HG03039 (cell line): ENCODE measurements around the gene NKX6-2.
"Not testable (repeated sequence)": the region's sequence is repeated elsewhere in the genome, so short reads cannot be mapped to it uniquely, and the experiment has no call there.

Source experiments
- ATAC-seq: cut with Tn5 transposase; IDR thresholded peaks from one replicate; pipeline ENCODE4 v1.9.1; 2021; ENCODE audit warnings: mild to moderate bottlenecking, moderate library complexity; ENCODE audit not compliant: unreplicated experiment

NKX6-2 gene

GRCh38 chr10:132799865-132800264 lies 13.9 kb upstream of the NKX6-2 start:
- no peak for ATAC-seq

- ATAC-seq, result no peak
These were observed 12.9 kb upstream of the NKX6-2 start for GRCh38 chr10:132798876-132799275.

- no peak for ATAC-seq
These were observed 12.5 kb upstream of the NKX6-2 start for GRCh38 chr10:132798403-132798802.

GRCh38 chr10:132797986-132798385 lies 12.0 kb upstream of the NKX6-2 start:
- ATAC-seq, result not testable (repeated sequence)

- ATAC-seq, result no peak
These were observed 10.9 kb upstream of the NKX6-2 start for GRCh38 chr10:132796846-132797245.

GRCh38 chr10:132793871-132794849 lies 8.2 kb upstream of the NKX6-2 start:
- no peak for ATAC-seq

- ATAC-seq, result no peak
These were observed 7.3 kb upstream of the NKX6-2 start for GRCh38 chr10:132793213-132793612.

GRCh38 chr10:132792796-132793195 lies 6.8 kb upstream of the NKX6-2 start:
- no peak for ATAC-seq

- ATAC-seq, result not testable (repeated sequence)
These were observed 6.2 kb upstream of the NKX6-2 start for GRCh38 chr10:132792099-132792498.

GRCh38 chr10:132790934-132791829 lies 5.2 kb upstream of the NKX6-2 start:
- no peak for ATAC-seq

GRCh38 chr10:132790470-132790869 lies 4.5 kb upstream of the NKX6-2 start:
- ATAC-seq, result no peak

GRCh38 chr10:132789659-132790148 lies 3.8 kb upstream of the NKX6-2 start:
- no peak for ATAC-seq

- no peak for ATAC-seq
These were observed 2.9 kb upstream of the NKX6-2 start for GRCh38 chr10:132788831-132789219.

GRCh38 chr10:132788180-132788830 lies 2.4 kb upstream of the NKX6-2 start:
- ATAC-seq, result no peak

GRCh38 chr10:132787495-132788179 lies 1.7 kb upstream of the NKX6-2 start:
- no peak for ATAC-seq

GRCh38 chr10:132786884-132787494 lies 1.0 kb upstream of the NKX6-2 start:
- no peak for ATAC-seq

- no peak for ATAC-seq
These were observed 533 bp upstream of the NKX6-2 start for GRCh38 chr10:132786476-132786883.

GRCh38 chr10:132784866-132785722 lies 853 bp downstream of the NKX6-2 start:
- ATAC-seq, result no peak
